HG03095 (cell line): ENCODE data around the gene CDY1.
"Not testable (repeated sequence)": the region's sequence is repeated elsewhere in the genome, so short reads cannot be mapped to it uniquely, and the experiment has no call there.

ENCODE experiments used
- ATAC-seq: cut with Tn5 transposase; IDR thresholded peaks from one replicate; pipeline ENCODE4 v1.9.1; 2021; ENCODE audit warnings: moderate library complexity; ENCODE audit not compliant: unreplicated experiment

CDY1 gene, protein sequence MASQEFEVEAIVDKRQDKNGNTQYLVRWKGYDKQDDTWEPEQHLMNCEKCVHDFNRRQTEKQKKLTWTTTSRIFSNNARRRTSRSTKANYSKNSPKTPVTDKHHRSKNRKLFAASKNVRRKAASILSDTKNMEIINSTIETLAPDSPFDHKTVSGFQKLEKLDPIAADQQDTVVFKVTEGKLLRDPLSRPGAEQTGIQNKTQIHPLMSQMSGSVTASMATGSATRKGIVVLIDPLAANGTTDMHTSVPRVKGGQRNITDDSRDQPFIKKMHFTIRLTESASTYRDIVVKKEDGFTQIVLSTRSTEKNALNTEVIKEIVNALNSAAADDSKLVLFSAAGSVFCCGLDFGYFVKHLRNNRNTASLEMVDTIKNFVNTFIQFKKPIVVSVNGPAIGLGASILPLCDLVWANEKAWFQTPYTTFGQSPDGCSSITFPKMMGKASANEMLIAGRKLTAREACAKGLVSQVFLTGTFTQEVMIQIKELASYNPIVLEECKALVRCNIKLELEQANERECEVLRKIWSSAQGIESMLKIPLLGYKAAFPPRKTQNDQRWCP

DNA sequence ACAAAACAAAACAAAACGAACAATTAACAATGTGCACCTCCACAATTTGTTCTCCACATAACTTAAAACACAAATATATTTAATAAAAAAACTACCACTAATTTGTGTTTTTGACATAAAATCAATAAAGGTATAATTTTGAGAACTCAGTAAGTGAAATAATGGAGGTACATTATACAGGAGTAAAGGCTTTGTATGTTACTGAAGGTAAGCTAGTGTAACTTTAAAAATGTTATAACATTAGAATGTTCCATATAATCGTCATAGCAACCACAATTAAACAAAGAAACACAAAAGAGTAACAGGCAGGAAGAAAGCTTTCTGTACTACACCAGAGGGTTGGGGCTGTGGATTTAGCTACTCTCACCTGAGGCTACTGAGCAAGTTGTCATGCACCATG lies at the start of gene CDY1:
Gene CDY1, plus strand, starts transcription at position 301 of the 400 bp plus-strand sequence. CDS start 326 bp downstream, outside the sequence.
- not testable (repeated sequence) for ATAC-seq

DNA sequence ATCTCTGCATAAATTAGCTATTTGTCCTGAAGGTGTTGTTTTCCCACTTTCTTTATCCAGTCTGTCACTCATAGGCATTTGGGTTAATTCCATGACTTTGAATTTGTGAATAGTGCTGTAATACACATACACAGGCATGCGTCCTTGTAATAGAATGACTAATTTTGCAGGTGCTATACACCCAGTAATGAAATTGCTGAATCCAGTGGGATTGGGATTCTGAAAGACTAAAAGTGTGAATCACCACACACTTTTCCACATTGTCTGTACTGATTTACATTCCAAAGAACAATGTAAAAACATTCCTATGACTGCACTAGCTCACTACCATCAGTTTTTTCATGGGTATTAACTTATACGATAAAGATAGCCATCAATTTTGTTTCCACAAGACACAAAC lies 28.6 kb upstream of the CDY1 start:
- not testable (repeated sequence) for ATAC-seq

DNA sequence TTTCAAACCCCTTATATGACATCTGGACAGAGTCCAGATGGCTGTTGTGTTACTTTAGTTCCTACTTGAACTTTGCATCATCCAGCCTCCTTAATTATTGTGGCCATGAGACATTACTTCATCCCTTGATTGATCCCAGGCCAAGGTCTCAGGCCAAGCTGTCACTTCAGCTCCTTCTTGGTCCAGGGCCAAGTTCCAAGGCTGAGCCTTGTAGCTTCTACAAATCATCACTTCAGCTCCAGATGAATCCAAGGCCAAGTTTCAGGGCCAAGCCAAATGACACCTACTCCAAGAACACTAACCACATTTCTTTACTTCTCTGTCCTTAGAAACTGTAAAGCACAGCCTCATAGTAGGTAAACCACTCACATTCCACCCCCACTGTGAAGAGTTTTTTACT lies 1.7 kb upstream of the CDY1 start:
- ATAC-seq, result not testable (repeated sequence)

DNA sequence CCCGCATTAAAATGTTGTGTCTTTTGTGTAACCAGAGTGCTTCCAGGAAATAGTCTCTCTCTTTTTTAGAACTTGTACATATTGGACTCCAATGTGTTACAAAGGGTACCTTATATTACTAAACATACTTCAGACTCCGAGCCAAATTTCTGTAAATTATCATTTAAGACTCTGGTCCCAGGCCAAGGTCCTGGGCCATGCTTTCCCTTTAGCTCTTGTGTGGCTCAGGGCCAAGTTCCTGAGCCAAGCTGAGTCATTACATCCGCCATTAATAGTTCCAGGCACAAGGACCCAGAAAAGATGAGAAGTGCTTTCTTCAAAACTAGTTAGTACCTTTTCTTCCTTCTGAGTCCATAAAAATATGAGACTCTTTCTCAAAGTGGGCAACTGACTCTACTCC lies 4.6 kb downstream of the CDY1 start:
- ATAC-seq, result not testable (repeated sequence)

DNA sequence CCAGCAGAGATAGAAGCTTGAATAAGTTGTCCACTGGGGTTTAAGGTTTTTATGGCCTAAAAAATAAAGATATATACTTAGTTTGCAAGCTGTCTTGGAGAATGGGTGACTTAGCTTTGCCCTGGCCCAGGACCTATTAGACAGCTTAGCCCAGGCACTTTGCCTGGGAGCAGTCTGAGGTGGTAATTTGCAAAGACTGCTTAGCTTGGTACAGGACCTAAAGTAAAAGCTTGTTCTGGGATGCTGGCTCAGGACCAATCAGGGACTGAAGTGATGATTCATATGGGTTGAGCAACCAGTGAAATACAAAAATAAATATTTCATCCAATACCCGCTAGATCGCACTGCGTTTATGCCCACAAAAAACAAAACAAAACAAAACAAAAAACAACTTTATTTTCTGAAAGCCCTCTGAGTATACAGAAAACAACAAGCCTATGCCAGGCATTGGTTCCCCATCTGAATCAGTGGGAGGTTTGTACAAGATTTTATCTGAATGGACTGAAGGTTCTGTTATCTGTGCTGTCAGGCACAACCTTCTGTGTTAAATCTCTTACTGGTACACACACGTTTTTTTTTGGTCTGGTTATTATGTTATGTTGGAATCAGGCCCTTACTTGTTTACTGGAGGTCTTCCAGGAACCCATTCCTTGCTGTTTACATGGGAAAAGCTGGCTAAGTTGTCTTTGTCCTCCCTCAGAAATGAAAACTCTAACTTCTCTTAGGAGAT lies 8.6 kb downstream of the CDY1 start:
- ATAC-seq, result not testable (repeated sequence)

DNA sequence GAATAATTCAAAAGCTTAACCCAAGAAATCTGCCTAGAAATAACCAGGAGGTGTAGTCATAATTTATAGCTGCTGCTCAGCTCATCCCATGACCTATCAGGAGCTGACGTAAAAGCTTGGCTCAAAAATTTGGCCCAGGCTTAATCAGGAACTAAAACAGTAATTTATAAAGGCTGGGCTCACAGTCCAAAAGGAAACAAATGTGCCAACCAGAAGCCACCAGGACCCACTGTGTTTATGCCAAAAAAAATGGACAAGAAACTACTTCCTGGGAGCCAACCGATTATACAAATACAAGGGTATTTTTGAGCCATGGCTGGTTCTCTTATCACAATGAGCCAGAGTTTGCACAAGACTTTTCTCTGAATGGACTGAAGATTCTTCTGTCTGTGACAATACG lies 17.9 kb downstream of the CDY1 start:
- ATAC-seq, result not testable (repeated sequence)

DNA sequence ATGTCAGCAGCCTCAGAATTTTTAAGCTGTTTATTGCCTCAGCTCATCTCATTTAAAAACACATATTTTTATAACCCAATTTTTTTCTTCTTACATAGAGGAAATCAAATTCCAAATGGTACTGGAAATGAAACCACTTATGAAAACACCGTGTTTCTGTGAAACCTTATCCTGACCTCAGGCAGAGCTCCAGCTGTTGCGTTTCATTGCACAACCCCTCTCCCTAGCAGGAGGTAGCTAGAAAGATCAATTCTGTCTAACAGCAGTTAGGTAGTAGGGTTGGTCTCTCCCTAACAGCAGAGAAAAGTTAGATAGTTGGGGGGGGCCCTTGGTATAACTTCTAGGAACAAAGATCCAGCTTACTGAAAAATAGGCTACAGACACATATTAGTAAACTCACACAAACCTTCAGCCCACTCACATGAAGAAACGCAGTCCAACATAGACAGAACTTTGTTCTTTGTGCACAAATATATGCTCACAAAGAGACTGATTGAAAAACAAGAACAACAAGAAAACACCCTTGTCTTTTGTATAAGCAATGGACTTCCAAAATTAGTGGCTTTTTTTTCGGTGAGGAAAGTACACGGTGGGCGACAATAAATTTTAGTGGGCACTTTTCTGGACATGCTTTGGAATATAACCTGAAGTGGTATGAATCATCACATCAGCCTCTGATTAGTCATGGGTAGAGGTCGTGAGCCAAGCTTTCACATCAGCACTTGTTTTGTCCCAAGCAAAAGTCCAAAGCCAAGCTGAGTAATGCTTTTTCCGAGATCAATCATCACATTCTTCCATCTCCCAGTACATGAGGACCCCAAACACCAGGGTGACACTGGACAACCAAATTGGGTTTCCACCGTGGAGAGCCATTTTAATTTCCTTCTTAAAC lies 21.4 kb downstream of the CDY1 start:
- ATAC-seq, result not testable (repeated sequence)
